Spleen (tissue), 11 donors: ENCODE results near the gene RRBP1. TPM values are rescaled to one million over a fixed set of nuclear protein-coding genes. Genes with fewer than 3 reads are reported as not detected.

Experiments
- DNase-seq: peaks from one replicate; pipeline ENCODE4 v3.0.0-alpha.2; 2020
- H3K27ac ChIP-seq, 8 donors: fragments of 200-600 bp; sonication (generic) in 7 of 8; 1 replicate in 4 of 8; 2 replicates in 4 of 8; pipeline versions ENCODE4 v1.5.0 to v1.8.0; 2016 to 2021; ENCODE audit warnings: inconsistent platforms in 4 of 8, mild to moderate bottlenecking in 4 of 8, moderate library complexity in 1 of 8
- H3K27me3 ChIP-seq, 7 donors: fragments of 200-600 bp; sonication (generic) in 6 of 7; replicated peaks in 1 of 7; 1 replicate in 4 of 7; 2 replicates in 3 of 7; pipeline versions ENCODE4 v1.5.0 to v1.8.0; 2016 to 2021; ENCODE audit warnings: inconsistent platforms in 3 of 7, mild to moderate bottlenecking in 1 of 7
- H3K36me3 ChIP-seq, 6 donors: fragments of 200-600 bp; sonication (generic) in 5 of 6; 1 replicate in 4 of 6; 2 replicates in 2 of 6; pipeline versions ENCODE4 v1.5.0 to v1.8.0; 2016 to 2021; ENCODE audit warnings: inconsistent platforms in 2 of 6
- H3K4me1 ChIP-seq, 6 donors: fragments of 200-600 bp; sonication (generic) in 5 of 6; 1 replicate in 3 of 6; 2 replicates in 3 of 6; pipeline versions ENCODE4 v1.5.0 to v1.8.0; 2016 to 2021; ENCODE audit warnings: inconsistent platforms in 3 of 6
- H3K4me3 ChIP-seq, 8 donors: fragments of 200-600 bp; sonication (generic) in 7 of 8; 1 replicate in 4 of 8; 2 replicates in 4 of 8; pipeline versions ENCODE4 v1.5.0 to v1.8.0; 2016 to 2021; ENCODE audit warnings: inconsistent platforms in 4 of 8, mild to moderate bottlenecking in 4 of 8, moderate library complexity in 2 of 8
- H3K9me3 ChIP-seq, 8 donors: fragments of 200-600 bp; sonication (generic) in 7 of 8; 1 replicate in 4 of 8; 2 replicates in 4 of 8; pipeline versions ENCODE4 v1.5.0 to v1.8.0; 2016 to 2021; ENCODE audit warnings: inconsistent platforms in 4 of 8
- CTCF ChIP-seq, 11 experiments: fragments of 200-600 bp in 7 of 11; fragments of 450-650 bp in 4 of 11; sonication (generic) in 4 of 11; IDR thresholded peaks in 8 of 11; conservative IDR thresholded peaks in 3 of 11; 1 replicate in 7 of 11; 2 replicates in 4 of 11; pipeline versions ENCODE4 v1.4.0 to v1.8.0; 2016 to 2021; ENCODE audit warnings: antibody characterized with exemption in 11 of 11, inconsistent platforms in 4 of 11, mild to moderate bottlenecking in 1 of 11
- POLR2A ChIP-seq, 3 donors: fragments of 450-650 bp; IDR thresholded peaks; one replicate each; pipeline ENCODE4 v1.5.1; 2017; ENCODE audit warnings: antibody characterized with exemption in 3 of 3, mild to moderate bottlenecking in 1 of 3
- POLR2AphosphoS5 ChIP-seq, 3 donors: sonication (generic); formaldehyde crosslinking; IDR thresholded peaks; one replicate each; pipeline ENCODE4 v1.5.1; 2017; ENCODE audit warnings: antibody characterized with exemption in 3 of 3
- WGBS, 5 donors: extraction: QIAGEN DNeasy Blood & Tissue Kit in 3 of 5; methylation state at CpG; one replicate each; pipeline versions ENCODE4 v1.1.5 to v1.1.7; 2013 to 2018; 5-methylcytosine and 5-hydroxymethylcytosine counted together
- intact Hi-C: fragments of 100-400 bp; cut with DNase I; formaldehyde crosslinking; loops from one replicate; pipeline ENCODE4 v1.15.0; 2023; ENCODE audit warnings: low total_unique reads
- polyA plus RNA-seq, 3 donors: library from polyadenylated mRNA; stranded (reverse); fragments of 200-250 nt; gene quantifications; one replicate each; pipeline ENCODE4 v1.2.1, GENCODE V29; 2013
- total RNA-seq, 7 donors: library from RNA; depleted of rRNA in 3 of 7; stranded (reverse); fragments of >200 nt in 3 of 7; fragmentation: NEBNext Ultra II Directional in 4 of 7; extraction: Animal tissue kit (Norgen Biotek cat#: 25700) in 4 of 7; gene quantifications; one replicate each; pipeline versions ENCODE4 v1.1.0 to v1.2.1, GENCODE V29; 2016 to 2021
- donor health status: healthy with polysubstance abuse.
- donor health status: DM: no; HTN: no; CAD: no; lungs with moderate emphysema.
- donor health status: DM: no; HTN: no; CAD: no.
- donor health status: Bipolar disorder and iron deficiency.
- donor health status: healthy.
- donor health status: DM: no; HTN: no; CAD: no.
- donor health status: DM: yes; HTN: yes; CAD: no.

The RRBP1 gene
- total and polyA plus RNA-seq, 10 donors = 17.0 to 164 (median 114) TPM

GRCh38 chr20:17638835-17639407, 43.1 kb downstream of the RRBP1 start:
- peaks cover 17 to 65% (median 37%) of the 10 kb centered on the region in 6 donors for H3K4me1 ChIP-seq
- TF ChIP-seq CTCF (IDR thresholded peaks at IDR 0.05 in 8 of 11, conservative IDR thresholded peaks at IDR 0.05 in 3 of 11) = no peak
- H3K4me3 ChIP-seq = no peak overlapping the region
- peaks cover 3 to 96% (median 64%) of the 10 kb centered on the region in 6 donors for H3K36me3 ChIP-seq
- 92 to 96% (median 94%) methylated on average over 5 to 6 of the region's 6 CpGs for WGBS, 5 donors
- no peaks in the 10 kb centered on the region for H3K9me3 ChIP-seq
- DNase-seq = no peak
- intact Hi-C loops = no loop called here
- no peak overlapping the region for H3K27ac ChIP-seq
- H3K27me3 ChIP-seq = no peaks in the 10 kb centered on the region

- no peak for DNase-seq
- peaks cover 17 to 68% (median 39%) of the 10 kb centered on the region in 6 donors for H3K4me1 ChIP-seq
- H3K9me3 ChIP-seq = no peaks in the 10 kb centered on the region
- no peak overlapping the region for H3K4me3 ChIP-seq
- 77 to 94% (median 83%) methylated on average over 9 to 13 of the region's 13 CpGs for WGBS, 5 donors
- TF ChIP-seq POLR2A (IDR thresholded peaks at IDR 0.05) = no peak
- peak in 1 of 3 donors; percentile 28 for TF ChIP-seq POLR2AphosphoS5 (IDR thresholded peaks at IDR 0.05)
- peaks cover 3 to 100% (median 72%) of the 10 kb centered on the region in 6 donors for H3K36me3 ChIP-seq
- no peak overlapping the region for H3K27ac ChIP-seq
- no peaks in the 10 kb centered on the region for H3K27me3 ChIP-seq
- intact Hi-C loops = no loop called here
Observed at GRCh38 chr20:17637985-17638640, 43.9 kb downstream of the RRBP1 start.

GRCh38 chr20:17637413-17637780, 44.6 kb downstream of the RRBP1 start:
- no peaks in the 10 kb centered on the region for H3K27me3 ChIP-seq
- H3K27ac ChIP-seq = no peak overlapping the region
- peaks cover 3 to 100% (median 72%) of the 10 kb centered on the region in 6 donors for H3K36me3 ChIP-seq
- whole genome bisulfite sequencing, 5 donors = 75 to 87% (median 83%) methylated on average over 1 to 4 of the region's 4 CpGs
- H3K4me1 ChIP-seq = peaks cover 17 to 68% (median 39%) of the 10 kb centered on the region in 6 donors
- H3K9me3 ChIP-seq = no peaks in the 10 kb centered on the region
- no peak overlapping the region for H3K4me3 ChIP-seq
- TF ChIP-seq POLR2A (IDR thresholded peaks at IDR 0.05) (no peak), CTCF (IDR thresholded peaks at IDR 0.05 in 8 of 11, conservative IDR thresholded peaks at IDR 0.05 in 3 of 11) (no peak), POLR2AphosphoS5 (IDR thresholded peaks at IDR 0.05) (no peak)
- DNase-seq = no peak
- intact Hi-C loops = no loop called here

- intact Hi-C loops = no loop called here
- Histone ChIP-seq H3K4me3 (no peak overlapping the region), H3K9me3 (no peaks in the 10 kb centered on the region), H3K27ac (peak overlapping the region in 1 of 8 donors; percentile 63), H3K27me3 (no peaks in the 10 kb centered on the region), H3K4me1 (peaks cover 17 to 66% (median 39%) of the 10 kb centered on the region in 6 donors), H3K36me3 (peaks cover 3 to 100% (median 69%) of the 10 kb centered on the region in 6 donors)
- 83 to 93% (median 90%) methylated on average over 13 to 24 of the region's 24 CpGs for WGBS, 5 donors
- DNase-seq = no peak
- no peak for TF ChIP-seq POLR2AphosphoS5 (IDR thresholded peaks at IDR 0.05)
- TF ChIP-seq CTCF (IDR thresholded peaks at IDR 0.05 in 8 of 11, conservative IDR thresholded peaks at IDR 0.05 in 3 of 11) = no peak
- TF ChIP-seq POLR2A (IDR thresholded peaks at IDR 0.05) = no peak
Observed at GRCh38 chr20:17636523-17637412, 45.3 kb downstream of the RRBP1 start.
